Esophagus squamous epithelium (tissue), 5 donors: ENCODE data around the gene SLC35F3. TPM values are rescaled to one million over a fixed set of nuclear protein-coding genes. Genes with fewer than 3 reads are reported as not detected.

ENCODE experiments used
- DNase-seq: peaks from one replicate; lab custom pipeline; 2025; lab: John Stamatoyannopoulos, UW
- H3K27ac ChIP-seq, 4 donors: fragments of 200-600 bp; sonication (generic); one replicate each; pipeline ENCODE4 v1.5.1; 2016 to 2019; ENCODE audit warnings: mild to moderate bottlenecking in 1 of 4
- H3K27me3 ChIP-seq, 4 donors: fragments of 200-600 bp; sonication (generic); 1 replicate in 3 of 4; 2 replicates in 1 of 4; pipeline versions ENCODE4 v1.5.1 to v1.6.0; 2017 to 2021; ENCODE audit warnings: antibody characterized with exemption in 1 of 4
- H3K36me3 ChIP-seq, 3 donors: fragments of 200-600 bp; sonication (generic); one replicate each; pipeline ENCODE4 v1.5.1; 2016 to 2019
- H3K4me1 ChIP-seq, 3 donors: fragments of 200-600 bp; sonication (generic); one replicate each; pipeline ENCODE4 v1.5.1; 2017 to 2019
- H3K4me3 ChIP-seq, 4 donors: fragments of 200-600 bp; sonication (generic); 1 replicate in 3 of 4; 2 replicates in 1 of 4; pipeline ENCODE4 v1.5.1; 2016 to 2019; ENCODE audit warnings: mild to moderate bottlenecking in 2 of 4, moderate library complexity in 1 of 4
- H3K9me3 ChIP-seq, 3 donors: fragments of 200-600 bp; sonication (generic); one replicate each; pipeline ENCODE4 v1.5.1; 2016 to 2019
- POLR2A ChIP-seq, 4 donors: fragments of 450-650 bp; IDR thresholded peaks; one replicate each; pipeline ENCODE4 v1.6.1; 2017; ENCODE audit warnings: antibody characterized with exemption in 4 of 4, mild to moderate bottlenecking in 4 of 4, moderate library complexity in 3 of 4
- WGBS, 2 donors: methylation state at CpG; one replicate each; pipeline ENCODE4 v1.1.5; 2018; 5-methylcytosine and 5-hydroxymethylcytosine counted together
- intact Hi-C: fragments of 100-400 bp; cut with DNase I; formaldehyde crosslinking; loops from one replicate; pipeline ENCODE4 v1.15.0; 2022
- total RNA-seq, 4 donors: library from RNA; depleted of rRNA; stranded (reverse); fragments of >200 nt; gene quantifications; one replicate each; pipeline ENCODE4 v1.1.0, GENCODE V29; 2016
- TF ChIP-seq, protein P1 (sequence below), 6 experiments: fragments of 450-650 bp in 4 of 6; fragments of 200-600 bp in 2 of 6; sonication (generic) in 2 of 6; IDR thresholded peaks; one replicate each; pipeline ENCODE4 v1.5.1; 2016 to 2019; ENCODE audit warnings: antibody characterized with exemption in 6 of 6, mild to moderate bottlenecking in 4 of 6, moderate library complexity in 4 of 6
- donor health status: DM: yes; HTN: yes; CAD: no.

SLC35F3 gene
- total RNA-seq, 4 donors from 2014 or later, result 0.13 to 0.99 (median 0.55) TPM

DNA sequence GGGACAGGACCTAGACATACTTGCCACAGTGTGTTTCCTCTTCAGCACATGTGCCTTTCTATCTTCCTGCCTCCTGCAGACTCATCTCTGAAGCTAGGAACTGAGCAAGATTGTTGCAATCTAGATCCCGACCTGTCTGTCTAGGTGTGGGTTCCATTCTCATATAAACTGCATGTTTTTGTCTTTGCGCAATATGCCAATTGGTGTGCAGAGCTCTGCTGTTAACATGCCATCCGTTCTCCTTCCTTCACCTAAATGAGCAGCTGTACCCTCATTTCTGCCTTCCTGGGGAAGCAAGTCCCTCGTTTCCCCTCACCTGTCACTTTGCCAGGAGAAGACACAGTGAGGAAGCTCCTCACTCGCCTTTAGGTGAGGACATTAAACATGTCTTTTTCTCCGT is 55.5 kb downstream of the SLC35F3 start:
- TF ChIP-seq, protein P1, sequence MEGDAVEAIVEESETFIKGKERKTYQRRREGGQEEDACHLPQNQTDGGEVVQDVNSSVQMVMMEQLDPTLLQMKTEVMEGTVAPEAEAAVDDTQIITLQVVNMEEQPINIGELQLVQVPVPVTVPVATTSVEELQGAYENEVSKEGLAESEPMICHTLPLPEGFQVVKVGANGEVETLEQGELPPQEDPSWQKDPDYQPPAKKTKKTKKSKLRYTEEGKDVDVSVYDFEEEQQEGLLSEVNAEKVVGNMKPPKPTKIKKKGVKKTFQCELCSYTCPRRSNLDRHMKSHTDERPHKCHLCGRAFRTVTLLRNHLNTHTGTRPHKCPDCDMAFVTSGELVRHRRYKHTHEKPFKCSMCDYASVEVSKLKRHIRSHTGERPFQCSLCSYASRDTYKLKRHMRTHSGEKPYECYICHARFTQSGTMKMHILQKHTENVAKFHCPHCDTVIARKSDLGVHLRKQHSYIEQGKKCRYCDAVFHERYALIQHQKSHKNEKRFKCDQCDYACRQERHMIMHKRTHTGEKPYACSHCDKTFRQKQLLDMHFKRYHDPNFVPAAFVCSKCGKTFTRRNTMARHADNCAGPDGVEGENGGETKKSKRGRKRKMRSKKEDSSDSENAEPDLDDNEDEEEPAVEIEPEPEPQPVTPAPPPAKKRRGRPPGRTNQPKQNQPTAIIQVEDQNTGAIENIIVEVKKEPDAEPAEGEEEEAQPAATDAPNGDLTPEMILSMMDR (IDR thresholded peaks at IDR 0.05), result no peak
- no peak for TF ChIP-seq POLR2A (IDR thresholded peaks at IDR 0.05)
- WGBS, 2 donors, result 65 to 80% methylated on average over 6 of the region's 6 CpGs
- intact Hi-C loops, result no loop called here
- H3K4me3 ChIP-seq, result no peak overlapping the region
- H3K4me1 ChIP-seq, result no peaks in the 10 kb centered on the region
- H3K9me3 ChIP-seq, result peaks cover 0 to 5% (median 0%) of the 10 kb centered on the region in 3 donors
- H3K27ac ChIP-seq, result no peak overlapping the region
- peaks cover 0 to 4% (median 0%) of the 10 kb centered on the region in 4 donors for H3K27me3 ChIP-seq
- H3K36me3 ChIP-seq, result no peaks in the 10 kb centered on the region
- DNase-seq, result no peak

DNA sequence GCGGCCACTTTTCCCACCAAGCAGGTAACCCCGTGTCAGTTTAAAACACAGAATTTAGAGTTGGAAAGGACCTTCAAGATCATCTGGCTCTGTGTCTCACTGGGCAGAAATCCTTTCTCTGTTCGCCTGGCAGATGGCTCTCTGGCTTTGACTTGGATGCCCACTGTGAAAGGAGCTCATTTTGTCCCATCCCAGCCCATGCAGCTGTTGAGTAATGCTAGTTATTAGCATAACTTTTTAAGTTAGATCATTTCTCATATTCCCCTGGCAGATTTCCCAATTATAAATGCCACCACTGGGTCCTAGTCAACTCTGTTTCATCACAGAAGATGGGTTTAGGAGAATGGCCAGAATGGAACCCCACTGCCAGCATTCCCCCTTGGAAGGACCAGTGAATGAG is 55.9 kb downstream of the SLC35F3 start:
- WGBS, 2 donors, result 74 to 88% methylated on average over 3 of the region's 3 CpGs
- TF ChIP-seq, protein P1 (IDR thresholded peaks at IDR 0.05), result no peak
- TF ChIP-seq POLR2A (IDR thresholded peaks at IDR 0.05), result no peak

DNA sequence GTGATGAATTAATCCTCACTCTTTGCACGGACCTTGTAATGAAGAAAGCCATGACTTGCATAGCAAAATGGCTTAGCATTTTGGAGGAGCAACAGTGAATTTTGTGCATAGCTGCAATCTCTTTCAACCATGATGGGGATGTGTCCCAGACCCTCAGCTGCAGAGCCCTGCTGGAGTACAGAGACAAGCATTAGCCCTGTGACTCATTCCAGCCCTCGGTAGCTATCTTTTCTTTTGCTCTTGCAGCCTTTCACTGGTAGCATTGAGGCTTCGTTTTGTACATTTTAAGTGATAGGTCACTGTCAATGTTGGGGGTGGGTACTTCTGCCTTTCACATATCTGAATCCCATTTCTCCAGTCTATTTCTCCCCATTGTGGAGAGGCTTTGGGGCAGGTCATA is 58.4 kb downstream of the SLC35F3 start:
- TF ChIP-seq, protein P1 (IDR thresholded peaks at IDR 0.05), result no peak
- no peak for TF ChIP-seq POLR2A (IDR thresholded peaks at IDR 0.05)
- no peak for DNase-seq

More for the DNA sequence above, 55.9 kb downstream of the SLC35F3 start:
- Histone ChIP-seq H3K27me3 (peaks cover 0 to 4% (median 0%) of the 10 kb centered on the region in 4 donors), H3K4me1 (no peaks in the 10 kb centered on the region), H3K36me3 (no peaks in the 10 kb centered on the region), H3K27ac (no peak overlapping the region), H3K4me3 (no peak overlapping the region), H3K9me3 (peaks cover 0 to 6% (median 4%) of the 10 kb centered on the region in 3 donors)
- intact Hi-C loops, result no loop called here
- no peak for DNase-seq

GRCh38 chr1:233965856-233966255 is 61.4 kb downstream of the SLC35F3 start:
- no peak overlapping the region for H3K27ac ChIP-seq
- peaks cover 0 to 4% (median 0%) of the 10 kb centered on the region in 4 donors for H3K27me3 ChIP-seq
- no peak overlapping the region for H3K4me3 ChIP-seq
- no peak for DNase-seq
- H3K36me3 ChIP-seq, result no peaks in the 10 kb centered on the region
- intact Hi-C loops, result no loop called here
- no peaks in the 10 kb centered on the region for H3K4me1 ChIP-seq
- peaks cover 0 to 8% (median 6%) of the 10 kb centered on the region in 3 donors for H3K9me3 ChIP-seq
- TF ChIP-seq, protein P1 (IDR thresholded peaks at IDR 0.05), result no peak
- TF ChIP-seq POLR2A (IDR thresholded peaks at IDR 0.05), result no peak

More for the DNA sequence above, 58.4 kb downstream of the SLC35F3 start:
- no peaks in the 10 kb centered on the region for H3K36me3 ChIP-seq
- WGBS, 2 donors, result 69 to 75% methylated on average over 3 of the region's 3 CpGs
- H3K9me3 ChIP-seq, result peaks cover 0 to 9% (median 8%) of the 10 kb centered on the region in 3 donors
- intact Hi-C loops, result no loop called here
- H3K27me3 ChIP-seq, result peaks cover 0 to 4% (median 0%) of the 10 kb centered on the region in 4 donors
- no peak overlapping the region for H3K27ac ChIP-seq
- no peak overlapping the region for H3K4me3 ChIP-seq
- H3K4me1 ChIP-seq, result no peaks in the 10 kb centered on the region

- no peaks in the 10 kb centered on the region for H3K9me3 ChIP-seq
- no peak overlapping the region for H3K4me3 ChIP-seq
- H3K4me1 ChIP-seq, result no peaks in the 10 kb centered on the region
- H3K27me3 ChIP-seq, result no peaks in the 10 kb centered on the region
- TF ChIP-seq, protein P1 (IDR thresholded peaks at IDR 0.05), result no peak
- TF ChIP-seq POLR2A (IDR thresholded peaks at IDR 0.05), result no peak
- no peak overlapping the region for H3K27ac ChIP-seq
- DNase-seq, result no peak
- intact Hi-C loops, result no loop called here
- no peaks in the 10 kb centered on the region for H3K36me3 ChIP-seq
- WGBS, 2 donors, result 70 to 79% methylated on average over 3 to 7 of the region's 7 CpGs
Measured at GRCh38 chr1:233971753-233972152, 67.3 kb downstream of the SLC35F3 start.
